COR-L47 (cell line): Measurements from ENCODE around the gene ARID1B.

Experiments
- DNase-seq: peaks from one replicate; lab custom pipeline; 2025; lab: John Stamatoyannopoulos, UW

Gene ARID1B

DNA sequence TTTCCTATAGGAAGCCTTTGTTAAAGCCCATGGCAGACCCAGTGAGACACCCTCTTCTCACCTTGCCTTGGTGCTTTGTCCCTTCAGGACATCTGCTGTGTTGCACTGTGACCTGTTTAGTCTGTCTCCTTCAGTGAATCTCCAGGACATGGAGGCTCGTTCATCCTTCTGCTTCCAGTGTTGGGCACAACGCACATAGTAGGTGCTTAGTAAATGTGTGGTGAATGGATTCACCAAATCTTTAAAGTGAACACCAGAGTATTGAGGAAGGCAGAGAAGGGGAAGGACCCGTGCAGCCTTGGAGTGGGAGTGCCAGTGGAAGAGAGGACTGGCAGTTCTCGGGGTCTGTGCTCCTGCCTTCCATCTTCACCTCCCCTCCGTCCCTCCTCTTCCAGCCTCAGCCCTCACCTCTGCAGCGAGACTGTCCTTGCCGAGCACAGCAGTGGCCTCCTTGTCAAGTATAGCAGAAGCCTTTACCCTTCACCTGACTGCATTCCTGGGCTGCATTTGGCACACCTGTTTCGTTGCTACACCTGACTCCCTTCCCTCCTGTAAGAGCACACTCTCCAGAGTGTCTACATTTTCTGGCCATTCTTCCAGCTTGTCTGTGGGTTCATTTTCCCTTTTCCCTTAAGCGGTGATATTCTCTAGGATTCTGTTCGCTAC lies 49.2 kb downstream of the ARID1B start:
- no peak for DNase-seq

DNA sequence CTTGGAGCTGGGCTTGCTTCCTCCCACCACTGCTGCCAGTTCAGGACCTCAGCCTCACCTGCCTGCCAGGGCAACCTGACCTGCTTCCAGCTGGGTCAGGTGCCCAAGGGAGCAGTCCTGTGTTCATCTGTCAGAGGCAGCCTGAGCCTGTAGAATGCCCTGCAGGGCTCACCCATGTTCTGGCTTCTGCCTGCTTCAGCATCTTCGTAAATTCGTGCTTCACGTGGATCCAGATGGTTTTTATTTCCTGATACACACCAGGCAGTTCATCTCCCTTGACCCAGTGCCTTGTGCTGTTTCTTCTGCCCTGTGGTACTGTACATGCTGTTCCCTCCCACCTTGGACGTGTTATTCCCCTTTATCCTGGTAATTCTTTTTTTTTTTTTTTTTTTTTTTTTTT lies 50.2 kb downstream of the ARID1B start:
- DNase-seq, result no peak

DNA sequence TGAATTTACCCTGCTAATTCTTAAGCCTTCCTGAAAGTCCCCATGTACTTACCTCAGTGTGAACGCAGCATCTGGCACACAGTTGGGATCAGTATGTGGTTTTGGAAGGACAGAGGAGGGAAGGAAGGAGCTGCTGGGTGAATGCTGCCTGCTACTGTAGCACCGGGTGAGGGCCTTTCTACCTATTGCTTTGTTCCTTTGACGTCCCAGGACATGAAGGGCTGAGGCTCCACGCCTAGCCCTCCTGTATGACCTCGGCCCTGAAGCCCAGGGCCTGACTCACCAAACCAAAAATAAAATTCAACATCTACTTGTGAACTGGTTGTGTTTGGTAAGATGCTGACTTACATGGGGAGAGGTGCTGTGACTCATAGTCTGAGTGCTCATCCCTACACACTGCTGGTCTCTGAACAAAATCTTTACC lies 51.1 kb downstream of the ARID1B start:
- no peak for DNase-seq

DNA sequence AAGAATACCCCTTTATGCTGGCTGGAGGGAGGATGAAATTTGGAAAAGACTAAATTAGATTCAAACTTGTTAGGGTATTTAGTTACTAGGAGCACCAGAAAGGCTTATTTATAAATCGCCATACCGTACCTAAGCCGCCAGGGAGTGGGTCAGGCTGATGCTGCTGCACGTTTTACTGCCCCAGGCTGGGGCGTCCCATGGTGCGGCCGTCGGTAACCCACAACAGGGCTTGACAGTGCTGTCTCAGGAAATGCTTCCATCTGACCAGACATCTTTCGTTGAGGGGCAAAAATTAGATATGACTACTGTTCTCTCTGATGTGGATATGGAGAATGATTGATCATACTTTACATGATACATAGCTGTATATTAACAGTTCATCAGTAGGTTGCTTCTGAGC lies 52.9 kb downstream of the ARID1B start:
- no peak for DNase-seq

DNA sequence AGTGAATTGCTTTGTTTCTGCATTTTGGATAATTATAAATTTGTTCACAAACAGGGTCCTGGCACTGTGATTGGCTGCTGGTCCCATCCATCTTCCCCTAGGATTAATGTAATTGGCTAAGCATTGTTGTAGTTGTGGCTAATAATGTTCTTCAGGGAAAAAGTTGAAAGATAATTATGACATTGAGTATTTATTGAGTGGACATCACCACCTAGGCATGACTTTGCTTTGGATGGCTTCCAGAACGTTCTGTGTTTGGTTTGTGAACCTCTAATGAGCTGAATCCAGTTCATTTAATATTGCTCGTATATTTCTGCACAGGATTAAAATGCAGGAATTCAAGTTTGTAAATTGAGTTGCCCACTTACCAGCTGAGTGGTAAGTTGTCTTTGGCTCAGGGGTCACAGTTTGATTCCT lies 55.1 kb downstream of the ARID1B start:
- DNase-seq, result peak; percentile 48

DNA sequence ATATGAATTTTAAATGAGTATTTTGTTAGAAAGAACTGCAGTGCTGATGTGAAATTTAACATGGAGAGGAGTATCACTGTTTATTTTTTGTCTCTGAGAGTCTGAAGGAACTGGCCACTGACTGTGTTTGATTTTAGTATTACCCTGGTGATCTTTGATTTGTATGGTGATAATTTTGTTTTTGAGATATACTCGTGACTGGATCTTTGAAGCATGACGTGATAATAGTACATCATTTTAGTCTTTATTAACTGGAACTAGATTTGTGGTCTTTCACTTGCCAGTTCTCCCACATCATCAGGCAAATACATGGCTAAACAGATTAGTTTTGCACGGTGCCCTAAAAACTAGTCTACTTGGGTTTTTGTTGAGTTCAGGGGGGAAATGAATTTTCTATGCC lies 55.5 kb downstream of the ARID1B start:
- DNase-seq, result no peak

DNA sequence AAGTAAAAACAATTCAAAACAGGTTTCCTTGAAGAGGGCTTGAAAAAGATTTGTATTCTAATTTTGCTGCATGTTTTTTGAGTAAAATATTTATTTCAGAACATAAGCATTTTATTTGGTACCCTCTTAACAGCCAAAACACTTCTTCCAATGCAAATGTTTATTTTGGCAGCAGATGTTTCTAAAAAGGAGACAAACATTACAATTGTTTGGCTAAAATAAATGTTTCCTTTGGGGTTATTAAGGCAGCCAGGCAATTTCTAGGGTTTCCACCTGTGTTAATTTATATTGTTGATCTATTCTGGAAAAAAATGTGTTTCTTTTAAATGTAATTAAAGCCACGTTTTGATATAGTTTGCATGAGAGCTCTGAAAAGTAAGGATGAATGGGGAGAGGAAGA lies 56.6 kb downstream of the ARID1B start:
- DNase-seq, result no peak

DNA sequence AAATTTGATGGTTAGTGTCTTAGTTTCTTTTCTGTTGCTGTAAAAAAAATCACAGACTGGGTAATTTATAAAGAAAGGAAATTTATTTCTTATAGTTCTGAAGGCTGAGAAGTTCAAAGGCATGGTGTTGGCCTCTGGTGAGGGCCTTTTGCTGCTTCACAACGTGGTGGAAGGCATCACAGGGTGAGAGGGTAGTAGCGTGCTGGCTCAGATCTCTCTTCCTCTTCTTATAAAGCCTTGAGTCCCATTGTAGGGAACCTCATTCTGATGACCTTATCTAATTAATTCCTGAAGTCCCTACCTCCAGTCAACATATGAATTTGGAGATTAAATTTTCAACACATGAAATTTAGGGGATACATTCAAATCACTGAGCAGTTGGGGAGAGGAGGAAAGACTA lies 62.0 kb downstream of the ARID1B start:
- no peak for DNase-seq

DNA sequence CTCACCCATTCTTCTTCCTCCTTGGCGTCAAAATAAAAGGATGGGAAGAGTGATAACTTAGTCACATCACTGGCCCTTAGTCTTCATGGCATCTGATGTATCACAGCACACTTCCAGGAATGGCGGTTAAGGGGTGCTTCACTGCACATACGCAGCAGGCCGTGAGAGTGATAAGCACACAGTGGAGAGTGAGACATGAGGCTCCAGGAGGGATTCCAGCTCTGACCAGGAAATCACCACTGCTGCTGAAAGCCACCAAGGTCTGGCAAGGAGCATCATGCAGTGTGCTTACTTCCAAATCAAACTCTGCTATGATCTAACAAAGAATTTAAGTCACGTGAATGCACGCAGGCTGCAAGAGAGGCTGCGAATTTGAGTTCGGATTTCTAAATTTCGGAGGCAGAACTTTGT lies 62.4 kb downstream of the ARID1B start:
- DNase-seq, result no peak

DNA sequence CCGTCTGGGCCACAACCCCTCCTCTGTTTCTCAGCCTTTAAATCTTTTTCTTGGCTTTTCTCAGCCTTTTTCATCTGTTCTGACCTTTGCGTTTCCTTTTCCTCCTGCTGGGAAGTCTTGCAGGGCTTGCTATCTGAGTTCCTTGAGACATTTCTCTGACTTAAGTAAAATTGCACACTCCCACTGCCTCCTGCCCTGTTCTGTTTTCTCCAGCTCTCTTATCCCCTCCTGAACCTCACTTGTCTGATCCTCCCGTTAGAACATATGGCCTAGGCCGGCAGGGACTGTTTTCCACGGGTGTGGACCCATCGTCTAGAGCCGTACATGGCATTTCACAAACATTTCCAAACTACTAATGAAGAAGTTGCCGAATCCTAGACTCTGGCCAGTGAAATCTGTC lies 63.0 kb downstream of the ARID1B start:
- DNase-seq, result no peak

DNA sequence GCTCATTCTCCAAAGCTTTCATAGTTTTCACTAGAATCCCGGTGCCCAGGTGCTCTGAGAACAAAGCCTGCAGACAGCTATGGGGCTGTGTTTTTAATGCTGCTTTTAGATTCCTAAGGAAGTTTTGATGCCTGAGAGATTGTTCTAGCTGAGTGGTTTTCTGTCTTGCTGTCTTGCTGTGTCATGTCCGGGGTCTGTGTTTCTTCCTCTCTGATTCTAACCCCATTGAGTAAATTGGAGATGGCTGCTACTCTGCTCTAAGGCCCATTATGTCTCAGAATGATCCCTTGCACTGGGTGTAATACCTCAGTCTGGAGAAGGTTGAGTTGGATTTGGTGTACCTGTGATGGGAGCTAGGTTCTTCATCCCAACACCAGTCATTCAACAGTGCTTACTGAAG lies 63.4 kb downstream of the ARID1B start:
- DNase-seq, result no peak

DNA sequence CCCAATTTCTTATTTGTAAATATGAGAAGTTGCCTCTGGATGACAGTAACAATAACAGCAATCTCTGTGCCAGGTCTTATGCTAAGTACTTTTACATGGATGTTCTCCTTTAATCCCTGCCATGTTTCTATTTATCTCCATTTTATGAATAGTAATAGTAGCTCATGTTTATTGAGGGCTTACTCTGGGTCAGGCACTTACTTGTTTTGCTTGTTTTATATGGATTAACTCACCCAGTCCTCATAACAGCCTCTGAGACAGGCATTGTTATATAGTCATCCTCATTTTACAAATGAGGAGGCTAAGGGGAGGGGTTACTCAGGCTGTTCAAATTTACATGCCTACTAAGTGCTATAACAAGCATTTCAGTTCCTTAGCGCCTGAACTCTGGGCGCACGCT lies 64.3 kb downstream of the ARID1B start:
- DNase-seq, result no peak

DNA sequence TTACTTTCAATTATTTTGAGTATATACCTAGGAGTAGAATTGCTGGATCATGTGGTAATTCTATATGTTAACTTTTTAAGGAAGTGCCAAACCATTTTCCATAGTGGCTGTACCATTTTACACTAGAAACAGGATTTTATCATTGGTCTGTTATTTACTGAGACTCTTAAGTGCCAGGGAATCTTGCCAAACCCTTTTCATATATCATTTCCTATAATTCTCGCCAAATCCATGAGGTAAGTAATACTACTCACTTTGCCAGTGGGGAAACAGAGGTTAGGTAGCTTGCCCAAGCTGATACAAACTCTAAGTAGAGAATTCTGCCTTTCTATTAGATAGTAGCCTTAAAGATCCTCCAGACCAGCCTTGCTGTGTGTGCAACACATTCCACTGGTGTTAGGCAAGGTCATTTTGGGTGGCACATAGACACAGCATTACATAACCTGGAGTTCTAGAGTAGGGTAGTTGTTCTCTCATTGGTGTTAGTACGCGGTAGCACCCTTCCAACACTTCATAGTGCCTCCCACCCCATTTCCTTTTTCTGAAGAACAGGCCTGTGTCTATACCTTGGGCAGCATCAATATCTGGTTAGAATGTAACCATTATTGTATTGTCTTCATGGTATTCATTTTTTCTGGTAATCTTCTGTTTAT lies 65.5 kb downstream of the ARID1B start:
- DNase-seq, result no peak

DNA sequence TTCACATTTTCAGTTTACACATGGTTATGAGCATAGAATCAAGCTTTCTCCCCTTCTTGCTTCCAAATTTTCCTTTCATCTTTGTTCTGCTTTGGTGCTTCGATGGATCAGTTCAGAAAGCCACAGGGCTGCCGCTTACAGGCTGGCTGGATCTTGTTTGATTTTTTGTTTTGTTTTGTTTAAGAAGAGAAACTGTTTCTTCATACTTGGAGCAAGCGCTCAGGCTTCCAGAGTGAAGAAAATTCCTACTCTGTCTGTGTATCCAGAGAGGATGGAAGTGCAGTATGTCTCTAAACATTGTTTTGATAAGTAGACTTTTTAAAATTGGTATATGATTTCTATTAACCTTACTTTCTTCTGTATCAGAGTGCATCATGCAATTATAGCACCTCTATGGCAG lies 66.9 kb downstream of the ARID1B start:
- no peak for DNase-seq

DNA sequence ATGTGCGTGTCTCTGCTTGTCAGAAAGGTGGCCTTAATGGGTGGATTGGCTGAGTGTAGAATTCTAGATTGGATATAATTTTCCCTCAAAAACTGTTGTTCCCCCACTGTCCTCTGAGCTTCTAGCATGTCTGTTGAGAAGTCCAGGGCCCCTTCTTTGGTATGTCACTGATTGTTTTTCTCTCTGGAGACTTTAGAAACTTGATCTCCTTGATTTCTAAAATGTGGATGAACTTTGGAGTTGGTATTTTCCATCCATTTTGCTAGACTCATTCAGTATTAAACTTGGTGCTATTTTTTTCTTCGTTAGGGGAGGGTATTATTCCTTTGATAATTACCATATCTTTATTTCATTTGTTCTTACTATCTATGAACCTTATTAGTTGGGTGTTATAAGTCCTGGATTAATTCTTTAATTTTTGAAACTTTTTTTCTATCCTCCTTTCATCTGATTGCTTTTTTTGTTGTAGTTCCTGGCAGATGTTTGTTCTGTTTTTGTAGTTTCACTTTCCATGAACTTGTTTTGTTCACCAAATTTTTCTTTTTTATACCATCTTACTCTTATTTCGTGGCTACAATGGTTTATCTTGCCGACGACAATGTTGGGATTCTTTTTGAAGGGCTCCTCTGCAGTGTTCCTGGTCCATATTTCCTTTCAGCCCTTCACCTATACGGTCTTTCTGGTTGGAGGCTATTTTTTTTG lies 68.4 kb downstream of the ARID1B start:
- DNase-seq, result no peak

DNA sequence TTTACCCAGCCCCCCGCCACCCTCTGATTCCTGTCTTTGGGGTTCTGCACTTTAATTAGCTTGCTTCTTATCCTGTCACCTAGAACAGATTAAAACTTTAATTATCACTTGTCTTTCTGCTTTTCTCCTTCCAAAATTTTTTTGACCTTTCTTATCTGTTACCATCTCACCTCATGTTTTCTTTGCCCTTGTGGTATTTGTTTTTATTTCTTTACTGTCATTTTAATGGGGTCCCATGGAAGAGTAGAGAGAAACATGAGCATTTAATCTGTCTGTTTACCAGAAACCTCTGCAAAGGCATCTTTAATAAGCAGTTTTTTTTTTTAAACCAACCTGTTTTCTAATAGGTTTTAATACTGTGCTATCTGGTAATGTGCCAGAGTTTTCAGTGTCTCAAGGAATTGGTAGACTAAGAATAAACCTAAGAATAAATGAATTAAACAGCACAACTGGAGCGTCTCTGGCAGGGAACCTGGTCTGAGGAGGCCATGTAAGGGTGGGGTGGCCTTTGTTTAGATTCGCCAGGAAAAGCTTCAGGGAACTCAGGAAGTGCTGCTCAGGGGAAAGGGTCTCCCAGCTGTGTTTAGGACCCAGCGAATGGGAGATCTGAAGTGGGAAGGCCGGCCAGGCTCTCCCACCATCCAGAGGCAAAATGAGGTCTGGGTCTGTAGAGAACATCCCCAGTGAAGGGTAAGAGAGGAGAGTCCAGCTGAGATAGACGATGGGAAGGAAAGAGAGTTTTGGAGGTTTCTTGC lies 69.8 kb downstream of the ARID1B start:
- DNase-seq, result no peak

DNA sequence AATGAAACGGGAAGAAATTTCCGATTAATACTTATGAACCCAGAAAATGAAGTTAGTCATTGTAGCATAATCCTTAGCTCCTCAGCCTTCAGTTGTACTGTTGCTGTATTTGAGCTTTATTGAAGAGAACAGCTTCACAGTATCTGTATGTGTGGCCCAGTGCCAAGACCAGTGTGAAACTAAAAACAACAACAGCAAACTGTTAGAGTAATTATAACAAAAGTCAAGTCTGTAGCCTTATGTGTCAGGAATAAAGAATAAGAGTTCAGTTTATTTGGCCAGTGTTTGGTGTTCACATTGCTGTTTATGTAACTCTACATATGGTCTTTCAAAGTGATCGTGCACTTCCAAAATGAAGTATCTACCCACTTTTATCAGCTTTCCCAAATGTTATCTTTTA lies 70.9 kb downstream of the ARID1B start:
- DNase-seq, result no peak

DNA sequence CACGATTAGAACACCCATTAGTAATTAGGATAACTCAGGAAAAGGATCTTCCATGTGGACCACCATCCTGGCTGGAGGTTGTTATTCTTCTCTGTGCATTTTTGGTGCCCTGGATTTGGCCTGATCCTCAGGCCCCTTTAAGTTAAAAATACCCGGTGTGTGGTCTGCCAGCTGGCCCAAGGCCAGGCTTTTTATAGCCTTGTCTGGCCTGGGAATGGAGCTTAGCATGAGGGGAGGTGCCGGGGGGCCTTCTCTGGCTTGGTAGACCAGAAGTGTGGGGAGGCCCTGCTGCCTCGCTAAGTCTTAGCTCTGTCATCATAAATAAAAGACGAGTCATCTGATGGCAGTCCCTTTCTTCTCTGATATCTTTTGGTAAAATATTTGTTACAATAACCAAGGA lies 71.4 kb downstream of the ARID1B start:
- DNase-seq, result peak; percentile 24

DNA sequence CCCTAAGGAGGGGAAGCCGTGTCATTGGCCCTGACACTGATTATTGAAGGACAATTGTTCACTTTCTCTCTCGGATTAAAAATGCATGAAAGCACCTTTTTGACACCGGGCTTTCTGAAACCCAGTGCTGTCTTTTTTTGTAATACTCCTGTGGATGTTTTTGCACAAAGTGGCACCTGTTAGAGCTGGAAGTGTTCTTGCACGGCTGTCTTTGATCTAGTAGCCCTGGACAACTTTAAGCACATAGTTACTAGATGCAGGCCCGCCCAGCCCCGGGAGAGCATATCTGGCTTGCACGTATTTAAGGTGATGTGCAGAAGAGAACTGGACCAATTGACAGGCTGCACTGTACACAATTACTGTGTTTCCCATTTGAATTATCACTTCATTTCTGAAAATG lies 72.6 kb downstream of the ARID1B start:
- DNase-seq, result no peak

DNA sequence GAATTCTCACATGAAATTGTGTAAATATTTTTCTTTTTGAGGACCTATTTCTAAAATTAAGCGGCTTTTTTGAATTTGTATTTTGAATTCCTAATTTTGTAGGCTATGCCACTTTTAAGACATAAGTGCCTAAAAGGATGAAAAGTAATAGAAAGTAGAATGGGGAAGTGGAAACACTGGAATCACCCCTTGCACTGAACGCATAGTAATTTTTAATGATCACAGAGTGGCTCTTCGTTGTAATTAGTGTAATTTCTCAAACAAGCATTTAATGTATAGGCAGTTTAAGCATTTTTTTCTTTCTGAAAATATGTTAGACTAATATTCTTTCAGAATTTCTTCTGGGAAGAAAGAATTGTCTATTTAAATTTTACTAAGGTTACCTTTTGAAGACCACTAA lies 73.2 kb downstream of the ARID1B start:
- no peak for DNase-seq

DNA sequence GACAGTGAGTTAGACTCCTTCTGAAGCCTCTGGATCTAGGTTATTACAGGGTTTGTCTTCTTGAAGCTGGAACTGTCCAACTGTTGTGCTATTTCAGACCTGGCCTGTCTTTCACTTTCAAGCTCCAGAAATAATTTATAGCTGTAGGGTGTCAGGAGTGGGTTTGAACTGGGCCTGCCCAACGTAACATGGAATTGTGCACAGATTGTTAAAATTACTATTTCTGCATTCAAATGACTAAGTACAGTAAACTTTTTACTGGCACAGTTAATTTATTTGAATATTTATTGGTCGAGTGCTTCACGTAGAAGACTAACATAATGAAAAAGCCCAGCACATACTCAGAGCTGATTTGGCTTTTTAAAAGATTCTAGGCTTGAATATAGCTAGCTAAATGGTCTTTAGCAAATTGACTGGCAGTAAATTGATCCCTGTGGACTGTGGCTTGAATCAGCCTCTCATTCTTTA lies 74.3 kb downstream of the ARID1B start:
- no peak for DNase-seq

DNA sequence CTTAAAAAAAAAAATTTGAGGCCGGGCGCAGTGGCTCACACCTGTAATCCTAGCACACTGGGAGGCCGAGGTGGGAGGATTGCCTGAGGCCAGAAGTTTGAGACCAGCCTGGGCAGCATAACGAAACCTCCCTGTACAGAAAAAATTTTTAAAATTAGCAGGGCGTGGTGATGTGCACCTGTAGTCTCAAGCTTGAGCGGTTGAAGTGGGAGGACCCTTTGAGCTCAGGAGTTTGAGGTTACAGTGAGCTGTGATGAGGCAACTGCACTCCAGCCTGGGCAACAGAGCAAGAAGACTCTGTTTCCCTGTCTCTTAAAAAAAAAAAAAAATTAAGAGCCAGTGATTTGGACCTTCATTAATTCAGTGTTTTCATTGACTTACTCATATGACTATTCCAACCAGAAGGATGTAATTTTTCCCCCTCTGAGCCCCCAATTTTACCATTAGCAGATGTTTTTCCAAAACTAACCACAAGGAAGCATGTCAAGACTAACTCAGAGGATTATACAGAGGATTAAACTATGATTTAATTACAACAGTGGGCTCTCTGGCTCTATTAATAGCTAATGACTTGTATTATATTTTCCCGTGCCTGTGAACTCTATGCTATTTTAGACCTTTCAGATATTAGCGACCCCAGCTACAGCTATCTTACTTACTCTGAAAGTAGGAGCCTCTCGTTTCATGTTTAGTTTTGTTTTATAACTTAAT lies 75.1 kb downstream of the ARID1B start:
- DNase-seq, result no peak
